Heart right ventricle (tissue), 16 donors: ENCODE results near the gene CC2D1A. TPM values are rescaled to one million over a fixed set of nuclear protein-coding genes. Genes with fewer than 3 reads are reported as not detected.

Experiments
- ATAC-seq, 8 donors: fragments of 200-7000 bp; cut with Tn5 transposase; one replicate each; pipeline ENCODE4 v1.9.1; 2020; ENCODE audit warnings: mild to moderate bottlenecking in 8 of 8, moderate library complexity in 8 of 8, moderate number of reproducible peaks in 1 of 8
- DNase-seq, 2 donors: peaks; one replicate each; pipeline ENCODE4 v3.0.0-alpha.2; 2020
- H3K27ac ChIP-seq, 10 donors: fragments of 200-600 bp; sonication (generic) in 2 of 10; one replicate each; pipeline versions ENCODE4 v1.5.0 to v1.8.0; 2020 to 2022; ENCODE audit warnings: mild to moderate bottlenecking in 3 of 10
- H3K27me3 ChIP-seq, 7 donors: fragments of 200-600 bp; one replicate each; pipeline ENCODE4 v1.8.0; 2021 to 2022; ENCODE audit warnings: mild to moderate bottlenecking in 2 of 7
- H3K36me3 ChIP-seq, 9 donors: fragments of 200-600 bp; sonication (generic) in 1 of 9; one replicate each; pipeline versions ENCODE4 v1.5.0 to v1.8.0; 2020 to 2022; ENCODE audit warnings: mild to moderate bottlenecking in 2 of 9
- H3K4me1 ChIP-seq, 9 donors: fragments of 200-600 bp; sonication (generic) in 1 of 9; one replicate each; pipeline versions ENCODE4 v1.5.0 to v1.8.0; 2020 to 2022; ENCODE audit warnings: mild to moderate bottlenecking in 4 of 9
- H3K4me3 ChIP-seq, 10 donors: fragments of 200-600 bp; sonication (generic) in 2 of 10; one replicate each; pipeline versions ENCODE4 v1.5.0 to v1.8.0; 2020 to 2022; ENCODE audit warnings: mild to moderate bottlenecking in 7 of 10, moderate library complexity in 2 of 10
- H3K9me3 ChIP-seq, 11 donors: fragments of 200-600 bp in 10 of 11; sonication (generic) in 2 of 11; one replicate each; pipeline versions ENCODE4 v1.5.0 to v1.8.0; 2013 to 2022; ENCODE audit warnings: mild to moderate bottlenecking in 2 of 11, control low read depth in 1 of 11, moderate library complexity in 1 of 11
- CTCF ChIP-seq, 9 donors: fragments of 200-600 bp; sonication (generic) in 2 of 9; IDR thresholded peaks; one replicate each; pipeline versions ENCODE4 v1.5.0 to v1.8.0; 2021 to 2022; ENCODE audit warnings: antibody characterized with exemption in 9 of 9, mild to moderate bottlenecking in 5 of 9, moderate library complexity in 1 of 9
- WGBS, 2 donors: extraction: QIAGEN DNeasy Blood & Tissue Kit; methylation state at CpG; one replicate each; pipeline ENCODE4 v1.1.7; 2013; ENCODE audit warnings: inconsistent platforms in 1 of 2; 5-methylcytosine and 5-hydroxymethylcytosine counted together
- intact Hi-C, 10 donors: fragments of 100-400 bp; cut with DNase I; formaldehyde crosslinking; loops; one replicate each; pipeline versions ENCODE4 v1.11.1 to v1.14.2; 2022
- polyA plus RNA-seq, 2 donors: library from polyadenylated mRNA; stranded (reverse); fragments of 200-250 nt; gene quantifications; one replicate each; pipeline ENCODE4 v1.2.3, GENCODE V29; 2013
- total RNA-seq, 10 donors: library from RNA; stranded (reverse); fragmentation: NEBNext Ultra II Directional in 3 of 10; extraction: Animal tissue kit (Norgen Biotek cat#: 25700) in 3 of 10; gene quantifications; one replicate each; pipeline versions ENCODE4 v1.2.1 to v1.2.4, GENCODE V29; 2021 to 2023
- donor health status: Arrhythmogenic right ventricular cardiomyopathy.
- donor health status: ischemic (EF 13 %, LVEDD 7.1; RV severe dilation, severe dysfunction).
- donor health status: healthy with polysubstance abuse.
- donor health status: DM: no; HTN: yes; CAD: no.
- donor health status: DM: no; HTN: no; CAD: no.
- donor health status: ischemic (EF 25% LVEDD 6.9; RV normal size, moderate dysfunction).
- donor health status: ischemic (EF 25% LVEDD 5.7; RV mildly dilated, moderate dysfunction).
- donor health status: healthy.
- donor health status: DM: yes; HTN: yes; CAD: no.
- donor health status: Ischemic cardiomyopathy.
- donor health status: ischemic (EF 35%, LVEDD 5.7; RV mildly dilated, moderate dysfunction).
- donor health status: nonischemic (EF 11% LVEDD 7.7; RV severe dilation, severe dysfunction).
- donor health status: DM: yes; HTN: yes; CAD: no.
- donor health status: PGD.
- donor health status: ischemic (EF 29% LVEDD 5.4; RV normal size, mild dysfunction).
- donor health status: nonischemic (EF 23%, LVEDD 6.1; RV moderate dilation, normal function).

The CC2D1A gene
- total and polyA plus RNA-seq, 12 donors = 13.2 to 49.8 (median 19.0) TPM

- intact Hi-C loops = loop anchor here in 1 of 10 donors (10.0 kb wide), 1 partner anchor 83 kb away; no protein-coding TSS in a partner anchor
- Histone ChIP-seq H3K9me3 (no peaks in the 10 kb centered on the region), H3K27me3 (no peaks in the 10 kb centered on the region), H3K27ac (no peak overlapping the region), H3K36me3 (peaks cover 0 to 100% (median 51%) of the 10 kb centered on the region in 9 donors), H3K4me3 (peak overlapping the region in 6 of 10 donors; percentile 8 to 33 (median 16)), H3K4me1 (peaks cover 0 to 16% (median 0%) of the 10 kb centered on the region in 9 donors)
- peak in 2 of 8 donors; percentile 4 to 20 for ATAC-seq
- TF ChIP-seq CTCF (IDR thresholded peaks at IDR 0.05) = no peak
- 77 to 79% methylated on average over 45 to 55 of the region's 55 CpGs for WGBS, 2 donors
- no peak for DNase-seq
These were observed 56.1 kb downstream of the CC2D1A start for GRCh38 chr19:13961826-13962698.

- H3K27me3 ChIP-seq = no peaks in the 10 kb centered on the region
- H3K9me3 ChIP-seq = no peaks in the 10 kb centered on the region
- WGBS, 2 donors = 61 to 71% methylated on average over 79 to 89 of the region's 89 CpGs
- ATAC-seq (peak in 3 of 8 donors; percentile 10 to 19 (median 11)), DNase-seq (no peak)
- no peak for TF ChIP-seq CTCF (IDR thresholded peaks at IDR 0.05)
- peaks cover 0 to 9% (median 0%) of the 10 kb centered on the region in 9 donors for H3K4me1 ChIP-seq
- H3K4me3 ChIP-seq = peak overlapping the region in 6 of 10 donors; percentile 8 to 33 (median 16)
- no peak overlapping the region for H3K27ac ChIP-seq
- H3K36me3 ChIP-seq = peaks cover 0 to 100% (median 49%) of the 10 kb centered on the region in 9 donors
- intact Hi-C loops = loop anchor here in 1 of 10 donors (10.0 kb wide), 1 partner anchor 82 kb away; no protein-coding TSS in a partner anchor
These were observed 57.0 kb downstream of the CC2D1A start for GRCh38 chr19:13962699-13963602.

GRCh38 chr19:13963603-13964105 is 57.7 kb downstream of the CC2D1A start:
- H3K27ac ChIP-seq = no peak overlapping the region
- no peaks in the 10 kb centered on the region for H3K9me3 ChIP-seq
- no peak for TF ChIP-seq CTCF (IDR thresholded peaks at IDR 0.05)
- DNase-seq (no peak), ATAC-seq (no peak)
- 92 to 93% methylated on average over 43 to 48 of the region's 48 CpGs for WGBS, 2 donors
- intact Hi-C loops = loop anchor here in 1 of 10 donors (10.0 kb wide), 1 partner anchor 81 kb away; no protein-coding TSS in a partner anchor
- H3K27me3 ChIP-seq = no peaks in the 10 kb centered on the region
- peaks cover 0 to 100% (median 57%) of the 10 kb centered on the region in 9 donors for H3K36me3 ChIP-seq
- peaks cover 0 to 2% (median 0%) of the 10 kb centered on the region in 9 donors for H3K4me1 ChIP-seq
- no peak overlapping the region for H3K4me3 ChIP-seq
